Subcutaneous abdominal adipose tissue (tissue), 5 donors: Measurements from ENCODE around the gene PLAGL2.

Experiments
- H3K27ac ChIP-seq: one replicate; pipeline ENCODE4 v1.7.0; 2013; ENCODE audit warnings: low read depth, mild to moderate bottlenecking, inconsistent platforms, low read length, moderate library complexity
- H3K27me3 ChIP-seq, 5 donors: one replicate each; pipeline ENCODE4 v1.7.0; 2013; ENCODE audit warnings: low read length in 5 of 5, inconsistent platforms in 1 of 5; ENCODE audit not compliant: control insufficient read depth in 5 of 5, insufficient read depth in 4 of 5
- H3K36me3 ChIP-seq, 5 donors: one replicate each; pipeline ENCODE4 v1.7.0; 2013; ENCODE audit warnings: low read length in 5 of 5; ENCODE audit not compliant: control insufficient read depth in 5 of 5, insufficient read depth in 5 of 5
- H3K4me1 ChIP-seq, 5 donors: one replicate each; pipeline ENCODE4 v1.7.0; 2013; ENCODE audit warnings: low read length in 5 of 5, mild to moderate bottlenecking in 3 of 5, moderate library complexity in 1 of 5; ENCODE audit not compliant: control insufficient read depth in 5 of 5, insufficient read depth in 5 of 5
- H3K4me3 ChIP-seq, 5 donors: one replicate each; pipeline ENCODE4 v1.7.0; 2013; ENCODE audit warnings: low read length in 5 of 5, low read depth in 1 of 5
- H3K9ac ChIP-seq, 5 donors: one replicate each; pipeline ENCODE4 v1.7.0; 2013; ENCODE audit warnings: low read length in 5 of 5, mild to moderate bottlenecking in 4 of 5, moderate library complexity in 3 of 5
- H3K9me3 ChIP-seq, 5 donors: one replicate each; pipeline ENCODE4 v1.7.0; 2013; ENCODE audit warnings: low read length in 5 of 5; ENCODE audit not compliant: control insufficient read depth in 5 of 5
- donor health status: healthy.
- donor health status: healthy.
- donor health status: healthy.
- donor health status: healthy.
- donor health status: healthy.

Gene PLAGL2

GRCh38 chr20:32216179-32217142 lies 8.9 kb upstream of the PLAGL2 start:
- H3K9me3 ChIP-seq = no peaks in the 10 kb centered on the region
- peaks cover 0 to 13% (median 2%) of the 10 kb centered on the region in 5 donors for H3K4me1 ChIP-seq
- no peak overlapping the region for H3K4me3 ChIP-seq
- H3K36me3 ChIP-seq = peaks cover 11 to 72% (median 56%) of the 10 kb centered on the region in 5 donors
- H3K9ac ChIP-seq = peak overlapping the region in 2 of 5 donors; percentile 11 to 25
- no peak overlapping the region for H3K27ac ChIP-seq
- H3K27me3 ChIP-seq = no peaks in the 10 kb centered on the region

GRCh38 chr20:32215729-32216128 lies 8.2 kb upstream of the PLAGL2 start:
- H3K4me3 ChIP-seq = no peak overlapping the region
- no peak overlapping the region for H3K27ac ChIP-seq
- peaks cover 0 to 13% (median 2%) of the 10 kb centered on the region in 5 donors for H3K4me1 ChIP-seq
- H3K9ac ChIP-seq = no peak overlapping the region
- H3K9me3 ChIP-seq = no peaks in the 10 kb centered on the region
- no peaks in the 10 kb centered on the region for H3K27me3 ChIP-seq
- H3K36me3 ChIP-seq = peaks cover 14 to 73% (median 51%) of the 10 kb centered on the region in 5 donors

- no peak overlapping the region for H3K4me3 ChIP-seq
- H3K27me3 ChIP-seq = no peaks in the 10 kb centered on the region
- H3K36me3 ChIP-seq = peaks cover 16 to 75% (median 51%) of the 10 kb centered on the region in 5 donors
- peaks cover 0 to 13% (median 2%) of the 10 kb centered on the region in 5 donors for H3K4me1 ChIP-seq
- no peak overlapping the region for H3K27ac ChIP-seq
- no peaks in the 10 kb centered on the region for H3K9me3 ChIP-seq
- H3K9ac ChIP-seq = no peak overlapping the region
These were observed 7.6 kb upstream of the PLAGL2 start for GRCh38 chr20:32215147-32215546.

GRCh38 chr20:32213870-32214269 lies 6.3 kb upstream of the PLAGL2 start:
- H3K9me3 ChIP-seq = no peaks in the 10 kb centered on the region
- H3K27ac ChIP-seq = no peak overlapping the region
- H3K9ac ChIP-seq = no peak overlapping the region
- no peaks in the 10 kb centered on the region for H3K27me3 ChIP-seq
- peaks cover 17 to 76% (median 48%) of the 10 kb centered on the region in 5 donors for H3K36me3 ChIP-seq
- peaks cover 2 to 20% (median 4%) of the 10 kb centered on the region in 5 donors for H3K4me1 ChIP-seq
- no peak overlapping the region for H3K4me3 ChIP-seq

GRCh38 chr20:32209850-32210605 lies 2.5 kb upstream of the PLAGL2 start:
- peaks cover 10 to 38% (median 19%) of the 10 kb centered on the region in 5 donors for H3K36me3 ChIP-seq
- no peaks in the 10 kb centered on the region for H3K9me3 ChIP-seq
- H3K9ac ChIP-seq = no peak overlapping the region
- no peak overlapping the region for H3K27ac ChIP-seq
- H3K4me3 ChIP-seq = no peak overlapping the region
- H3K4me1 ChIP-seq = peaks cover 7 to 40% (median 36%) of the 10 kb centered on the region in 5 donors
- H3K27me3 ChIP-seq = no peaks in the 10 kb centered on the region

- peak overlapping the region; percentile 75 to 100 (median 97) for H3K4me3 ChIP-seq
- H3K36me3 ChIP-seq = peaks cover 10 to 36% (median 19%) of the 10 kb centered on the region in 5 donors
- peaks cover 7 to 51% (median 50%) of the 10 kb centered on the region in 5 donors for H3K4me1 ChIP-seq
- H3K27me3 ChIP-seq = no peaks in the 10 kb centered on the region
- peak overlapping the region; percentile 87 to 99 (median 98) for H3K9ac ChIP-seq
- H3K27ac ChIP-seq = peak overlapping the region; percentile 69
- H3K9me3 ChIP-seq = no peaks in the 10 kb centered on the region
These were observed 1.1 kb upstream of the PLAGL2 start for GRCh38 chr20:32208499-32209154.

GRCh38 chr20:32206760-32207625 lies 550 bp downstream of the PLAGL2 start:
- peak overlapping the region; percentile 65 for H3K27ac ChIP-seq
- peaks cover 10 to 32% (median 13%) of the 10 kb centered on the region in 5 donors for H3K36me3 ChIP-seq
- peaks cover 7 to 58% (median 53%) of the 10 kb centered on the region in 5 donors for H3K4me1 ChIP-seq
- H3K9ac ChIP-seq = peak overlapping the region; percentile 98 to 99 (median 98)
- H3K9me3 ChIP-seq = no peaks in the 10 kb centered on the region
- no peaks in the 10 kb centered on the region for H3K27me3 ChIP-seq
- H3K4me3 ChIP-seq = peak overlapping the region; percentile 75 to 97 (median 84)

- Histone ChIP-seq H3K9ac (peak overlapping the region; percentile 98 to 99 (median 98)), H3K4me3 (peak overlapping the region; percentile 75 to 97 (median 84)), H3K27ac (peak overlapping the region; percentile 65), H3K36me3 (peaks cover 7 to 31% (median 16%) of the 10 kb centered on the region in 5 donors), H3K9me3 (no peaks in the 10 kb centered on the region), H3K27me3 (no peaks in the 10 kb centered on the region), H3K4me1 (peaks cover 7 to 61% (median 56%) of the 10 kb centered on the region in 5 donors)
These were observed 1.4 kb downstream of the PLAGL2 start for GRCh38 chr20:32205843-32206759.
